Measurements from ENCODE around the gene TRPM5.

DNA sequence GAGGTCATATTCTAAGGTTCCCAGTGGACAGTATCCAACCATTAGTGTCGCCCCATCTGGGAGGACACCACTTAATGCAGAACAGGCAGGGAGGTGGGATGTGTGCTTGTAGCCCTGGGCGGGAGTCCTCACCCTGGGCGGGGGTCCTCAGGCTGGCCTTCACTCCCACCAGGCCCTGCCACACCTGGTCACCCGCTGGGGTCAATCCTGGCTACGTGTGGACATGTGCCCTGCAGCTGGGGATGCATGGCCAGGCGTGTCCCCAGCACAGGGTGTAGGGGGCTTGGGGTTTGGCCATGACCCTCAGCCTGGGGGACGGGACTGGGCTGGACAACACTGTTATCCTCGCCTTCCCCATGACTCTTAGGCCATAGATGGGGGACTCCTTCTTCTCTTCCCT is 18.8 kb downstream of the TRPM5 start:
- TF ChIP-seq, protein P1, sequence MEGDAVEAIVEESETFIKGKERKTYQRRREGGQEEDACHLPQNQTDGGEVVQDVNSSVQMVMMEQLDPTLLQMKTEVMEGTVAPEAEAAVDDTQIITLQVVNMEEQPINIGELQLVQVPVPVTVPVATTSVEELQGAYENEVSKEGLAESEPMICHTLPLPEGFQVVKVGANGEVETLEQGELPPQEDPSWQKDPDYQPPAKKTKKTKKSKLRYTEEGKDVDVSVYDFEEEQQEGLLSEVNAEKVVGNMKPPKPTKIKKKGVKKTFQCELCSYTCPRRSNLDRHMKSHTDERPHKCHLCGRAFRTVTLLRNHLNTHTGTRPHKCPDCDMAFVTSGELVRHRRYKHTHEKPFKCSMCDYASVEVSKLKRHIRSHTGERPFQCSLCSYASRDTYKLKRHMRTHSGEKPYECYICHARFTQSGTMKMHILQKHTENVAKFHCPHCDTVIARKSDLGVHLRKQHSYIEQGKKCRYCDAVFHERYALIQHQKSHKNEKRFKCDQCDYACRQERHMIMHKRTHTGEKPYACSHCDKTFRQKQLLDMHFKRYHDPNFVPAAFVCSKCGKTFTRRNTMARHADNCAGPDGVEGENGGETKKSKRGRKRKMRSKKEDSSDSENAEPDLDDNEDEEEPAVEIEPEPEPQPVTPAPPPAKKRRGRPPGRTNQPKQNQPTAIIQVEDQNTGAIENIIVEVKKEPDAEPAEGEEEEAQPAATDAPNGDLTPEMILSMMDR (optimal IDR thresholded peaks at IDR 0.05 in 1 of 3, IDR thresholded peaks at IDR 0.05 in 1 of 3, conservative IDR thresholded peaks at IDR 0.05 in 1 of 3; ENCODE audit: extremely low read depth in 1 of 3, insufficient read depth in 2 of 3, low read length in 3 of 3), result no peak
- no peak for TF ChIP-seq EZH2 (IDR thresholded peaks at IDR 0.05; ENCODE audit: low read length)
